GM21390 (cell line): ENCODE data around the gene GID4.

ENCODE experiments used
- ATAC-seq: cut with Tn5 transposase; IDR thresholded peaks from one replicate; pipeline ENCODE4 v1.9.1; 2021; ENCODE audit not compliant: unreplicated experiment

The GID4 gene

GRCh38 chr17:18016426-18016825, 22.8 kb upstream of the GID4 start:
- no peak for ATAC-seq

- ATAC-seq = no peak
These were observed 21.2 kb upstream of the GID4 start for GRCh38 chr17:18017958-18018357.

- no peak for ATAC-seq
These were observed 20.7 kb upstream of the GID4 start for GRCh38 chr17:18018411-18018921.

- ATAC-seq = no peak
These were observed 19.4 kb upstream of the GID4 start for GRCh38 chr17:18019838-18020154.

GRCh38 chr17:18020971-18021370, 18.2 kb upstream of the GID4 start:
- no peak for ATAC-seq

GRCh38 chr17:18021372-18021771, 17.8 kb upstream of the GID4 start:
- no peak for ATAC-seq

GRCh38 chr17:18025241-18025944, 13.8 kb upstream of the GID4 start:
- no peak for ATAC-seq

GRCh38 chr17:18025945-18026776, 13.0 kb upstream of the GID4 start:
- ATAC-seq = no peak

DNA sequence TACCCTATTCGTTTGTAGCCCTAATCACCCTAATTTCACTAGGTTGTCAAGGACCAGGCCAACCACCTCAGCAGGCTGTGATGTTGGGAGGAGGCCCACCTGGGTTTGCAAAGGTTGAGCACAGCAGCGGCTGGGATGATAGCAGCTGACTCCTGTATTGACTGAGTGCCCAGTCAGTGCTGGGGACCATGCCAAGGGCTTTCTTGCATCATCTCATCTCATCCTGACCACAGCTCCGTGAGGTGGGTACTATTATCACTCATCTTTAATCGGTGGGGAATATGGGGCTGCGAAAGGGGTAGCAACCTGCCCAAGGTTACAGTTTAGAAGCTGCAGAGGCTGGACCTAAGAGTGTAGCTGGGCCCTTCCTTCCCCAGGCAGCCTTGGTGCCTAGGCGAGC, 11.9 kb upstream of the GID4 start:
- no peak for ATAC-seq

- no peak for ATAC-seq
These were observed 10.9 kb upstream of the GID4 start for GRCh38 chr17:18028114-18028951.

- no peak for ATAC-seq
These were observed 10.2 kb upstream of the GID4 start for GRCh38 chr17:18028952-18029540.

DNA sequence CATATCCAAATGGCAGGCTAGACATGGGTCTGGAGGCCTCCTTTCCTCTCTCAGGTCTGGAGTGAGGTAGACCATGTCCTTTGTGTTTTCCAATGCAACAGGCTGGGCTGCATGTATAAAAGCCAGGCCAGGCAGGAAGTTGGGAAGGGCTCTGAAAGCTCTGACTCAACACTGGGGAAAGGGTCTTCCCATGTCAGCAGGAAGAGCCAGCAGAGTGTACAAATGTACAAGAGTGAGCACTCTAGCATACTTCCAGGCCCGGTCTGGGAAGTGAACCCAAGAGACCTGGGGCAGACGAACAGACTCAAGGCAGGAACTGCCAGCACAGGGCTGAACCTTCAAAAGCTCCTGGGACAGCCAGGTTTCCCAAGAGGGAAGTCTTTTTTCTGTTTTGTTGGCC, 7.3 kb upstream of the GID4 start:
- ATAC-seq = no peak

- ATAC-seq = peak; percentile 62
These were observed 5.6 kb upstream of the GID4 start for GRCh38 chr17:18033442-18034099.

- no peak for ATAC-seq
These were observed 3.5 kb upstream of the GID4 start for GRCh38 chr17:18035704-18036103.

DNA sequence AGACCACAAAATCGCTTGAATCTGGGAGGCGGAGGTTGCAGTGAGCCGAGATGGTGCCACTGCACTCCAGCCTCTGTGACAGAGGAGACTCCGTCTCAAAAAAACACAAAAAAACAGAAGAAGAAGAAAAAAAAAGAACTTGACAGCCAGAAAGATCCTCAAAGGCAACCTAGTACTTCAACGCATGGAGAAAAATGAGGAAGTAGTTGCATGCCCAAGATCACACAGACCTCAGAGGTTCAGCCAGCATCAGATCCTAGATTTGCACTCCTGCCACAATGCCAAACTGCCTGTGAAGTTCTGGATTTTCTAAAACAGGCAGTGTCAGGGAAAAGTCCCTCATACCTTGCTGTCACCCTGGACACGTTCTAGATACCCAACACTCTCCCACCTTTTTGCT, 1.7 kb upstream of the GID4 start:
- no peak for ATAC-seq

DNA sequence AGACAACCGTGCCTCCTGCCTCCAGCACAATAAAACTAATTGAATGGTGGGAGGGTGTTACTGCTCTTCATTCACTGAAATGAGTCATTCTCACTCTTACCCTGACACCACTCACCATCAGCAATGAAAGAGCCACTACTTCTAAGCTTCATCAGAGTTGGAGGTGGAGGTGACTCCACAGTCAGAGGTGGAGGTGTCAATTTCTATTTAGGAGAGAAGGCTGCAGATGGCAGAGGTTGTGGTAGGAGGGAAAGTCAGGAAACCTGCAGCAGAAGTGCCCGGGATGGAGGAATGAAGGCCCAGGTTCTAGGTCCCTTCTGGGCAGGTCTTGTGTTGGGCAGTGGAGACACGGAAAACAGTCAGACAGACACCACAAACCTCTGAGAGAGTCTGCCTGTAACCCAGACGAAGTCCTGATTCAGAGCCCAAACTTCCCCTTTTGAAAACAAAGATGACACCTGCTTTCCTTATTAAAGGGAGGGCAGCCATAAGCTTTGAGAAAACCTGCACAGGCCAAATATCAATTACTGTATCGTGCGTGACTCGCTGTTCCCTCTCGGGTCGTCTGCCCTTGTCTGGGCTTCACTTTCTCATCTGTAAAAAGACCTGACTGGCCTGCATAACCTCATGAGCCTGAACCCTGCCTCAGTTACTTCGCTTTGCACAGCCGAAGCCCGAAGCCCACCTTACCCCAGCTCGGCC, 908 bp upstream of the GID4 start:
- peak; percentile 4 for ATAC-seq

- ATAC-seq = peak; percentile 20
These were observed 490 bp downstream of the GID4 start for GRCh38 chr17:18039535-18040260.

DNA sequence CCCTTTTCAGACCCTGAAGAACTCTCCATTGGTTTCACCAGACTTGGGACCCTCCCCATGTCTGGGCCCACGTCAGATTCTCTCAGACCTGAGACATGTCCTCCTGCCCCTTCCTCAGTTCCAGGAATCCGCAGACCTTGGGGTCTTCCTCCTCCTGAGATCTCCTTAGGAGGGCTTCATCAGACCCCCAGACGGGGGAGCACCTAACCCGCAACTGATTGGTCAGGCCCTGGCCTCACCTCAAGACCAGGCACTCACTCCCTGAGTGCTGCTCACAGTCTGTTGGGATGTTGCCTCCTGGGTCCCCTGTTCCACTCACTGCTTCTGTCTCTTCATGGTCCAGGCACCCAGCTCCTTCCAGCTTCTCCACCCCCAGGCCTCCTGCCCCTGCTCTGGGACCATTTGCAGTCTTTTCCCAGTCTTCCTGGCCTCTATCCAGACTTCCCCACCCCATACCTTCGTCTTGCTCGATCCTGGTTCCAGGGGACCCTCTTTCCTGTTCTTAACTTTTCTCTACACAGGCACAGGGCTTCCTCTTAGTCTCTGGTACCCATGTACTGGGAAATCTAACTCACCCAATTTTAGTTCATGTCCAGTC, 1.2 kb downstream of the GID4 start:
- no peak for ATAC-seq

GRCh38 chr17:18041776-18042175, 2.6 kb downstream of the GID4 start:
- ATAC-seq = no peak
